GM21528 (cell line): ENCODE measurements around the gene ALKBH8.
"Not testable (repeated sequence)": the region's sequence is repeated elsewhere in the genome, so short reads cannot be mapped to it uniquely, and the experiment has no call there.

Experiments
- ATAC-seq: cut with Tn5 transposase; IDR thresholded peaks from one replicate; pipeline ENCODE4 v1.9.1; 2021; ENCODE audit warnings: mild to moderate bottlenecking, moderate library complexity; ENCODE audit not compliant: unreplicated experiment, low FRiP score

Gene ALKBH8

GRCh38 chr11:107565219-107565937, at the start of gene ALKBH8:
TSS of gene ALKBH8 (minus strand) at chr11:107565735. CDS start at chr11:107560893, 4,842 bp downstream.
- peak; percentile 87 for ATAC-seq

- no peak for ATAC-seq
These were observed 46.9 kb upstream of the ALKBH8 start for GRCh38 chr11:107612445-107612844.

- ATAC-seq = no peak
These were observed 44.1 kb upstream of the ALKBH8 start for GRCh38 chr11:107609400-107610218.

- ATAC-seq = no peak
These were observed 43.3 kb upstream of the ALKBH8 start for GRCh38 chr11:107608809-107609208.

- ATAC-seq = no peak
These were observed 40.6 kb upstream of the ALKBH8 start for GRCh38 chr11:107606141-107606540.

- no peak for ATAC-seq
These were observed 39.8 kb upstream of the ALKBH8 start for GRCh38 chr11:107605061-107606006.

GRCh38 chr11:107598225-107599139, 32.9 kb upstream of the ALKBH8 start:
- ATAC-seq = no peak

GRCh38 chr11:107594736-107595135, 29.2 kb upstream of the ALKBH8 start:
- ATAC-seq = no peak

GRCh38 chr11:107593951-107594350, 28.4 kb upstream of the ALKBH8 start:
- no peak for ATAC-seq

GRCh38 chr11:107592813-107593212, 27.3 kb upstream of the ALKBH8 start:
- no peak for ATAC-seq

GRCh38 chr11:107592231-107592590, 26.7 kb upstream of the ALKBH8 start:
- no peak for ATAC-seq

GRCh38 chr11:107591378-107592230, 26.1 kb upstream of the ALKBH8 start:
- ATAC-seq = peak; percentile 48

- ATAC-seq = peak; percentile 61
These were observed 25.2 kb upstream of the ALKBH8 start, which contains the start of gene ELMOD1 for GRCh38 chr11:107590460-107591377. TSS of gene ELMOD1 (plus strand) at chr11:107591147. CDS start at chr11:107618190, 27,043 bp downstream.

GRCh38 chr11:107587306-107587979, 21.9 kb upstream of the ALKBH8 start:
- ATAC-seq = no peak

GRCh38 chr11:107583629-107584195, 18.2 kb upstream of the ALKBH8 start:
- ATAC-seq = no peak

- no peak for ATAC-seq
These were observed 15.6 kb upstream of the ALKBH8 start for GRCh38 chr11:107581147-107581546.

- ATAC-seq = not testable (repeated sequence)
These were observed 13.6 kb upstream of the ALKBH8 start for GRCh38 chr11:107579169-107579568.
